HepG2 (cell line): ENCODE measurements around the gene REST. TPM values are rescaled to one million over a fixed set of nuclear protein-coding genes. Genes with fewer than 3 reads are reported as not detected.

Experiments
- ATAC-seq: fragments of 200-7000 bp; cut with Tn5 transposase; 3 replicates; pipeline ENCODE4 v1.9.1; 2020; ENCODE audit warnings: mild to moderate bottlenecking, moderate library complexity
- BruUV-seq: library from RNA; stranded (reverse); fragments of 400-500 nt; replicated peaks from 2 replicates; lab custom pipeline; 2021; lab: Mats Ljungman, UMichigan
- CTCF ChIA-PET: fragments of 300-600 bp; formaldehyde crosslinking; extraction: SDS; loops from one replicate; lab custom pipeline; 2021; ENCODE audit warnings: low total read pairs, inconsistent platforms, low intra/inter-chr PET ratio; lab: Yijun Ruan, JAX
- POLR2A ChIA-PET: fragments of 350-600 bp; sonication (Branson Sonifier 250); formaldehyde crosslinking; loops from one replicate; lab custom pipeline; 2020; ENCODE audit warnings: antibody characterized with exemption, inconsistent platforms; lab: Yijun Ruan, JAX
- DNase-seq: peaks from one replicate; pipeline ENCODE4 v3.0.0-alpha.2; 2015; ENCODE audit warnings: low spot score
- FAIRE-seq: peaks from 3 replicates; lab custom pipeline; 2011; peaks lifted over from hg19 to GRCh38; lab: Jason Lieb, UNC
- H2AFZ ChIP-seq: one replicate; pipeline ENCODE4 v1.6.1; 2011; ENCODE audit warnings: low read length, inconsistent platforms
- H3K27ac ChIP-seq: fragments of 300-600 bp; 3 replicates; pipeline ENCODE4 v1.8.0; 2011; ENCODE audit warnings: mixed run types, mild to moderate bottlenecking, mixed read lengths, low read length, inconsistent platforms; ENCODE audit not compliant: insufficient read depth; ENCODE audit errors: extremely low read length
- H3K27me3 ChIP-seq, 2 experiments: fragments of 200-600 bp in 1 of 2; 2 replicates in 1 of 2; 3 replicates in 1 of 2; pipeline versions ENCODE4 v1.6.0 to v1.8.0; 2011; ENCODE audit warnings: low read length in 2 of 2, mild to moderate bottlenecking in 2 of 2, moderate library complexity in 2 of 2, inconsistent platforms in 1 of 2; ENCODE audit not compliant: insufficient read depth in 2 of 2, control insufficient read depth in 1 of 2
- H3K36me3 ChIP-seq, 2 experiments: fragments of 200-600 bp in 1 of 2; replicated peaks in 1 of 2; 2 replicates in 1 of 2; 3 replicates in 1 of 2; pipeline versions ENCODE4 v1.5.1 to v1.8.0; 2011; ENCODE audit warnings: low read length in 2 of 2, inconsistent platforms in 1 of 2; ENCODE audit not compliant: insufficient read depth in 2 of 2, control insufficient read depth in 1 of 2
- H3K4me1 ChIP-seq: 2 replicates; pipeline ENCODE4 v1.5.1; 2012; ENCODE audit warnings: low read length, inconsistent platforms; ENCODE audit not compliant: insufficient read depth
- H3K4me2 ChIP-seq: 2 replicates; pipeline ENCODE4 v1.6.0; 2011; ENCODE audit warnings: low read depth, low read length, inconsistent platforms
- H3K4me3 ChIP-seq, 3 experiments: fragments of 200-600 bp in 1 of 3; sonication (generic), shearing (Covaris generic) in 1 of 3; replicated peaks in 1 of 3; 2 replicates each; pipeline ENCODE4 v1.5.1; 2011 to 2016; ENCODE audit warnings: low read length in 3 of 3, inconsistent platforms in 2 of 3, low read depth in 2 of 3, mild to moderate bottlenecking in 2 of 3, control low read depth in 1 of 3, mixed read lengths in 1 of 3; ENCODE audit not compliant: insufficient read depth in 1 of 3
- H3K79me2 ChIP-seq: one replicate; pipeline ENCODE4 v1.6.1; 2011; ENCODE audit warnings: low read length, inconsistent platforms; ENCODE audit not compliant: insufficient read depth
- H3K9ac ChIP-seq: 2 replicates; pipeline ENCODE4 v1.6.0; 2011; ENCODE audit warnings: mild to moderate bottlenecking, low read depth, low read length, inconsistent platforms; ENCODE audit not compliant: insufficient read depth
- H3K9me3 ChIP-seq: 2 replicates; pipeline ENCODE4 v1.5.1; 2012; ENCODE audit warnings: mild to moderate bottlenecking, low read length
- H4K20me1 ChIP-seq: 2 replicates; pipeline ENCODE4 v1.6.0; 2011; ENCODE audit warnings: inconsistent platforms, mild to moderate bottlenecking, low read length, moderate library complexity; ENCODE audit not compliant: insufficient read depth
- ATF2 ChIP-seq: sonication (generic); formaldehyde crosslinking; IDR thresholded peaks from 2 replicates; pipeline ENCODE4 v1.4.0; 2020; ENCODE audit warnings: missing genetic modification reagents
- EEA1 ChIP-seq: sonication (generic); formaldehyde crosslinking; IDR thresholded peaks from 2 replicates; pipeline ENCODE4 v1.5.1; 2020; ENCODE audit warnings: mild to moderate bottlenecking, missing genetic modification reagents, borderline replicate concordance
- EED ChIP-seq: sonication (generic); formaldehyde crosslinking; IDR thresholded peaks from 2 replicates; pipeline ENCODE4 v1.5.0; 2020; ENCODE audit warnings: mild to moderate bottlenecking, missing genetic modification reagents
- GZF1 ChIP-seq: sonication (generic); formaldehyde crosslinking; IDR thresholded peaks from 2 replicates; pipeline ENCODE4 v1.5.1; 2020; ENCODE audit warnings: mild to moderate bottlenecking, missing genetic modification reagents
- HOMEZ ChIP-seq: IDR thresholded peaks from 2 replicates; pipeline ENCODE4 v1.6.1; 2016; ENCODE audit warnings: low read depth
- NPAS2 ChIP-seq: sonication (generic); formaldehyde crosslinking; IDR thresholded peaks from 2 replicates; pipeline ENCODE4 v1.8.0; 2022; ENCODE audit warnings: mild to moderate bottlenecking, missing genetic modification reagents, borderline replicate concordance
- PTBP1 ChIP-seq: fragments of 200-400 bp; formaldehyde crosslinking; IDR thresholded peaks from 2 replicates; pipeline ENCODE4 v1.6.1; 2018; ENCODE audit warnings: low read length, low read depth; ENCODE audit not compliant: poor library complexity, severe bottlenecking
- RBM22 ChIP-seq: fragments of 200-400 bp; formaldehyde crosslinking; optimal IDR thresholded peaks from 2 replicates; pipeline ENCODE3; 2017; ENCODE audit warnings: mild to moderate bottlenecking, low read length, moderate library complexity
- SCMH1 ChIP-seq: sonication (generic); formaldehyde crosslinking; IDR thresholded peaks from 2 replicates; pipeline ENCODE4 v1.9.0; 2021; ENCODE audit warnings: missing genetic modification reagents, mild to moderate bottlenecking, borderline replicate concordance
- ZFX ChIP-seq: sonication (generic); formaldehyde crosslinking; IDR thresholded peaks from 2 replicates; pipeline ENCODE4 v1.4.0; 2020; ENCODE audit warnings: mild to moderate bottlenecking, low read depth, missing genetic modification reagents, moderate library complexity
- ZNF883 ChIP-seq: sonication (generic); formaldehyde crosslinking; IDR thresholded peaks from 2 replicates; pipeline ENCODE4 v1.5.1; 2020; ENCODE audit warnings: mild to moderate bottlenecking, missing genetic modification reagents; ENCODE audit errors: not compliant biosample characterization
- WGBS: methylation state at CpG from one replicate; pipeline ENCODE4 v1.1.6; 2017; ENCODE audit warnings: low lambda C conversion rate; 5-methylcytosine and 5-hydroxymethylcytosine counted together
- in situ Hi-C: cut with HindIII; loops from 2 replicates; pipeline ENCODE4 v1.10.0; 2017; ENCODE audit warnings: low pct_unique_long_range_greater_than_20kb; ENCODE audit not compliant: extremely low pct_ligation_motif_present
- intact Hi-C: fragments of 100-400 bp; cut with micrococcal nuclease; formaldehyde crosslinking; loops from one replicate; pipeline ENCODE4 v1.10.0; 2022; ENCODE audit not compliant: unreplicated experiment
- polyA plus RNA-seq, 8 experiments: library from polyadenylated mRNA; depleted of rRNA in 3 of 8; stranded (reverse) in 7 of 8; unstranded in 1 of 8; fragments of >200 nt; fragmentation: Illumina TruSeq in 4 of 8; extraction: Trizol in 4 of 8; gene quantifications; 2 replicates each; pipeline versions ENCODE4 v1.2.1 to v1.2.3, GENCODE V29; 2011 to 2016; ENCODE audit warnings: low read depth in 4 of 8, missing spikeins in 1 of 8, mixed read lengths in 1 of 8; ENCODE audit not compliant: insufficient read depth in 1 of 8
- total RNA-seq, 5 experiments: library from RNA; depleted of rRNA; stranded (reverse); fragments of >200 nt; fragmentation: Illumina TruSeq; extraction: Trizol; gene quantifications; 2 replicates each; pipeline ENCODE4 v1.2.3, GENCODE V29; 2016; ENCODE audit warnings: low read depth in 1 of 5
- TF ChIP-seq, protein P1 (sequence below): sonication (generic); formaldehyde crosslinking; IDR thresholded peaks from 2 replicates; pipeline ENCODE4 v1.5.1; 2020; ENCODE audit warnings: missing genetic modification reagents, mild to moderate bottlenecking, borderline replicate concordance
- TF ChIP-seq, protein P2 (sequence below): sonication (generic); formaldehyde crosslinking; IDR thresholded peaks from 2 replicates; pipeline ENCODE4 v1.9.0; 2022; ENCODE audit warnings: missing genetic modification reagents, mild to moderate bottlenecking, borderline replicate concordance

The REST gene
- total and polyA plus RNA-seq, 2 of the 13 experiments (the other 11 are each of a cell fraction or from before 2014, with no cell fraction given): 12.7 to 22.4 TPM

- ATAC-seq (no peak), DNase-seq (no peak), FAIRE-seq (no peak)
- Histone ChIP-seq H3K79me2 (no peaks in the 10 kb centered on the region), H3K4me3 (no peak overlapping the region), H4K20me1 (no peaks in the 10 kb centered on the region), H2AFZ (no peak overlapping the region), H3K4me2 (no peak overlapping the region), H3K36me3 (no peaks in the 10 kb centered on the region), H3K9ac (no peak overlapping the region), H3K27me3 (no peaks in the 10 kb centered on the region; a peak in 2 of 5 replicates), H3K9me3 (no peaks in the 10 kb centered on the region), H3K4me1 (no peaks in the 10 kb centered on the region), H3K27ac (no peak overlapping the region)
- ChIA-PET CTCF (no interaction called here), POLR2A (no interaction called here)
- 21% methylated on average over 4 of the region's 4 CpGs for WGBS
- intact Hi-C loops: no loop called here
- TF ChIP-seq, protein P1, sequence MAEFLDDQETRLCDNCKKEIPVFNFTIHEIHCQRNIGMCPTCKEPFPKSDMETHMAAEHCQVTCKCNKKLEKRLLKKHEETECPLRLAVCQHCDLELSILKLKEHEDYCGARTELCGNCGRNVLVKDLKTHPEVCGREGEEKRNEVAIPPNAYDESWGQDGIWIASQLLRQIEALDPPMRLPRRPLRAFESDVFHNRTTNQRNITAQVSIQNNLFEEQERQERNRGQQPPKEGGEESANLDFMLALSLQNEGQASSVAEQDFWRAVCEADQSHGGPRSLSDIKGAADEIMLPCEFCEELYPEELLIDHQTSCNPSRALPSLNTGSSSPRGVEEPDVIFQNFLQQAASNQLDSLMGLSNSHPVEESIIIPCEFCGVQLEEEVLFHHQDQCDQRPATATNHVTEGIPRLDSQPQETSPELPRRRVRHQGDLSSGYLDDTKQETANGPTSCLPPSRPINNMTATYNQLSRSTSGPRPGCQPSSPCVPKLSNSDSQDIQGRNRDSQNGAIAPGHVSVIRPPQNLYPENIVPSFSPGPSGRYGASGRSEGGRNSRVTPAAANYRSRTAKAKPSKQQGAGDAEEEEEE (CRISPR knock-in tag): no peak
- TF ChIP-seq SCMH1 (CRISPR knock-in tag) (no peak), NPAS2 (CRISPR knock-in tag) (no peak), RBM22 (no peak), HOMEZ (no peak), EED (CRISPR knock-in tag) (no peak), ZNF883 (CRISPR knock-in tag) (no peak), ZFX (CRISPR knock-in tag) (no peak), GZF1 (CRISPR knock-in tag) (no peak), PTBP1 (no peak), ATF2 (no peak), EEA1 (CRISPR knock-in tag) (no peak)
- TF ChIP-seq, protein P2, sequence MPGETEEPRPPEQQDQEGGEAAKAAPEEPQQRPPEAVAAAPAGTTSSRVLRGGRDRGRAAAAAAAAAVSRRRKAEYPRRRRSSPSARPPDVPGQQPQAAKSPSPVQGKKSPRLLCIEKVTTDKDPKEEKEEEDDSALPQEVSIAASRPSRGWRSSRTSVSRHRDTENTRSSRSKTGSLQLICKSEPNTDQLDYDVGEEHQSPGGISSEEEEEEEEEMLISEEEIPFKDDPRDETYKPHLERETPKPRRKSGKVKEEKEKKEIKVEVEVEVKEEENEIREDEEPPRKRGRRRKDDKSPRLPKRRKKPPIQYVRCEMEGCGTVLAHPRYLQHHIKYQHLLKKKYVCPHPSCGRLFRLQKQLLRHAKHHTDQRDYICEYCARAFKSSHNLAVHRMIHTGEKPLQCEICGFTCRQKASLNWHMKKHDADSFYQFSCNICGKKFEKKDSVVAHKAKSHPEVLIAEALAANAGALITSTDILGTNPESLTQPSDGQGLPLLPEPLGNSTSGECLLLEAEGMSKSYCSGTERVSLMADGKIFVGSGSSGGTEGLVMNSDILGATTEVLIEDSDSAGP (CRISPR knock-in tag): no peak
- BruUV-seq: no TSS peak
- in situ Hi-C loops: no loop called here
Observed at GRCh38 chr4:56870946-56871345, 36.8 kb upstream of the REST start.
